NCI-H510A (cell line): ENCODE data around the gene OPTC.
"Not testable (repeated sequence)": the region's sequence is repeated elsewhere in the genome, so short reads cannot be mapped to it uniquely, and the experiment has no call there.

Source experiments
- DNase-seq: peaks from one replicate; lab custom pipeline; 2025; lab: John Stamatoyannopoulos, UW

OPTC gene

DNA sequence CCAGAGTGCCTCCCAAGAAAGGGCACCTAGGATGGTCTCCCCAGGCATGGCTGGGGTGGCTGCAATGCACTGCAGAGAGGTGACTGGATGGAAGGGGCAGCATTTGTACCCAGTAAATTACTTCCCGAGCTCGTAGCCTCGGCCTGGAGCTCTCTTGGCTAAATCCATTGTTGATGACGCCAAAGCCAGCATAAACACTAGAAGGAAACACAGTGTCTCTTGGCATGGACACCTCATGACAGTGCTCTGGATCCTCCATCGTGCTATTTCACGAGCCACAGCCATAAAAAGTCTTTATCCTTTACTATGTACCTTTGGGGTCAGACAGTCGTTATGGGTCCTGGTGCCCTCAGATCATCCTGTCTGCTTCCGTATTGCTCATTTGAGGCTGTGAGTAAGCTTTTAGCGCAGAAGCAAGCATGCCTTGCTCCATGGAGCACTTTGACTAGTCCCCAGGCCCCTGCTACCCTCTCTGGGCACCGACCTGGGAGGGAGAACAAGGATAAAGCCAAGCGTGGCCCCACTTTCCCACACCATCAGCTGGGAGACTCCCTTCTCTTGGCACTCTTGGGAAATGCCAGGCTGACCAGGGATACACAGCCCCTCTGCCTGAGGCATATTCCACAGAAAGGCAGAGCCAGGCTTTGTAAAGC is 28.7 kb upstream of the OPTC start:
- DNase-seq = no peak

- no peak for DNase-seq
Measured at GRCh38 chr1:203465948-203466347, 28.0 kb upstream of the OPTC start.

DNA sequence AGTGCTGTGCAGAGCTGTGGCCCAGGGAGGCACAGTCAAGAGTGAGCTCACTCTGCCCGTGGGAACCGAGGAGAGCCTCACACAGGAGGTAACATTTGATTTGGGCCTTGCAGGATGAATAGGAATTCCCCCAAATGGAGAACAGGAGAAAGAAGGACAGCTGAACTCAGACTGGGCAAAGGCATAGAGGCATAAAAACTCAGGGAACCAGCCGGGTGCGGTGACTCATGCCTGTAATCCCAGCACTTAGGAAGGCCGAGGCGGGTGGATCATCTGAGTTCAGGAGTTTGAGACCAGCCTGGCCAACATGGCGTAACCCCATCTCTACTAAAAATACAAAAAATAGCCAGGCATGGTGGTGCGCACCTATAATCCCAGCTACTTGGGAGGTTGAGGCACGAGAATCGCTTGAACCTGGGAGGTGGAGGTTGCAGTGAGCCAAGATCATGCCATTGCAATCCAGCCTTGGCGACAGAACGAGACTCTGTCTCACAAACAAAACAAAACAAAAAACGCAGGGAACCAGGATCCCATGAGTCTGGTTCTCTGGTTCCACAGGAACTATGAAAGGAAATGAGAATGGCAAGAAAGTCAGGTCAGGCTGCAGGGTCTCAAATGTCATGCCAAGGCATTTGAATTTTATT is 26.9 kb upstream of the OPTC start:
- DNase-seq = not testable (repeated sequence)

DNA sequence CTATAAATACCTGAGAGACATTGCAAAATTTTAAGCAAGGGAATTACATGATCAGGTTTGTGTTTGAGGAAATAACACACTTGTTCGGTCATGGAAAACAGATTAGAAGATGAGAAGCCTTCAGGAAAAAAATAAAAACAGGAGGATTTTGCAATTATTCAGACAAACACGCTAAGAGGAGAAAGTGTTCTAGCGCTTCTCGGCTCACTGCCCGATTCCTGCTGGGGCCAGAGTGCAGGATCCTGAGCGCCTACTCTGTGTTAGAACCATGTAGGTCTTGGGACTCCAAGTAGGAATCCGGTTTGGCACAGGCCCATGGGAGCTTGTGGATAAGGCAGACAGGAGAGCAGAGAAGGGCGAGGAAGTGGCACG is 26.4 kb upstream of the OPTC start:
- no peak for DNase-seq

- no peak for DNase-seq
Measured at GRCh38 chr1:203468326-203468725, 25.6 kb upstream of the OPTC start.

GRCh38 chr1:203470240-203470639 is 23.7 kb upstream of the OPTC start:
- DNase-seq = no peak

- DNase-seq = no peak
Measured at GRCh38 chr1:203471841-203472240, 22.1 kb upstream of the OPTC start.

- no peak for DNase-seq
Measured at GRCh38 chr1:203473281-203473680, 20.7 kb upstream of the OPTC start.

DNA sequence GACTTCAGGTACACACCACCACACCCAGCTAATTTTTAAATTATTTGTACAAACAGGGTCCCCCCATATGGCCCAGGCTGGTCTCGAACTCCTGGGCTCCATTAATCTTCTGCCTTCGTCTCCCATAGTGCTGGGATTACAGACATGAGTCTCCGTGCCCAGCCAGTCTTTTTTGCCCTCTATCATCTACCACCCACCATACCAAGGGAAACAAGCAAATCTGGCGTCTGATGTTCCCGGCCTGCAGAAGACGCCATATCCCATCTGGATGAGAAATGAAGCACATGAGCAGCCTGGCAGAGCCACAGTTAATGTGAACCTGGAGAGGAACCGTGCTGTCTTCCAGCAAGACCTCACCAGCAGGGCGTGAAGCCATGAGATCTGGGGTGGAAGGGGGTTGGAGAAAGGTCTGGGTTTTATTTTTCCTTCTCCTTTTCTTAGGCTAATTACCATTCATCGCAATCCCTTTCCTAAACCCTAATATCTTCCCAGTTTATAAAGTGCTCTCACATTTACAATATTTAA is 20.1 kb upstream of the OPTC start:
- DNase-seq = no peak

DNA sequence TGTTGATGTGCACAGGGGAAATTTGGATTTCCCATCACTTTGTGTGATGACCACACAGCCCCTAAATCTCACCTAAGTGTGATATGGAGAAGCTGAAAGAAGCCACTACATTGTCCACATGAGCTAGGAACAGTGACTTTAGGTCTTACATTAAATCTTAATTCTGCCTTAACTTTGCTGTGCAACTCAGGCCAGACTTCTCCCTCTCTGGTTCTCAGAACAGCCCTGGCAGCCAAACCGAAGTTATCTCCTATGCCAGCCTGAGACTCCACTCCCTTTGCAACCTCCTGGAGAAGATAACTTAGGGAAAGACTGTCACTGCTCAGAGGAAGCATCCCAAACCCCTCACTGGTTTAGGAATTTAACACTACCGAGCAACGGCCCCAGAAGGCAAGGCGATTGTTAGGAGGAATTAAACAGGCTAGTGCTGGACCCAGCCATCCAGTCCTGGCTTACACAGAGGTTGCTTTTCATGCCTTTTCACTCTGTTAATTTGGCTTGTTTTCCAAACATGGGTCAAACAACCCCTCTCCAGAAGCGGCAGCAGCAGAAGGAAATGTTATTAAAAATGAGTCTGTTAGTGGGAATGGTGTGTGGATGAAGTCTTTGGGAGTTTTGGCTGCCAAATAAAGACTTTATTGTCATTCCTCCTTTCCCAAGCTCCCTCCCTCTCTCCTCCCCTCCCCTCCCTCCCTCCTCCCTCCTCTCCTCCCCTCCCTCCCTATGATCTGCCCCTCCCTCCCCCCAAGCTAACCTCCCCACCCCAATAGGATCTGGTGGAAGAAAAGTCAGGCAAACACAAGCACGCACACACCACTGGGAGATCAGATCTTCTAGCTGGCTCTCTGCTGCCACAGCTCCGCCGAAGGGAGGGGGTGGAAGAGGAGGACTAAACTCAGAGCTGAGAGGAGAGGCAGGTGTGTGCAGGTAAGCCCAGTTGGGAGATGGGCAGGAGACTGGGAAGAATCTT is 18.7 kb upstream of the OPTC start, which contains the start of gene PRELP:
Gene PRELP (plus strand): TSS at position 795 of the 970 bp plus-strand sequence. CDS start 7,379 bp downstream, outside the sequence.
- peak; percentile 74 for DNase-seq

GRCh38 chr1:203476216-203476814 is 17.6 kb upstream of the OPTC start:
- no peak for DNase-seq

DNA sequence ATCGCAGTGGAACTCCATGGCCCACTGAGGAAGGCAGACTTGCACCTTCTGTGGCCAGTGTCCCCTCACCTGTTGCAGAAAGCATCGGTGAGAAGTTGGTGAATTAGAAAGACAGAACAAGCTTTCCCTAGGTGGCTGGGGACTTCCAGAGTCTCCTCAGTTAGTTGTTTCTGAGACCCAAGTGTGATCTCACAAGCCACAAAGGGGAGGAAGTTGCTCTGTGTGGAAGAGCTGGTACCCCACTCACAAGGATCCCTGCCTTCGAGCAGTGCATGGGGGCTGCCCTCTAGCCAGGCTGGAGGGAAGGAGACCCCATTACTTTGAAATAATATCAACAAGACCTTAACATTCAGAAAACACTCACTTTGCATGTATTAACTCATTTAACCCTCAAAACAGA is 16.2 kb upstream of the OPTC start:
- no peak for DNase-seq

- no peak for DNase-seq
Measured at GRCh38 chr1:203478231-203478630, 15.7 kb upstream of the OPTC start.

DNA sequence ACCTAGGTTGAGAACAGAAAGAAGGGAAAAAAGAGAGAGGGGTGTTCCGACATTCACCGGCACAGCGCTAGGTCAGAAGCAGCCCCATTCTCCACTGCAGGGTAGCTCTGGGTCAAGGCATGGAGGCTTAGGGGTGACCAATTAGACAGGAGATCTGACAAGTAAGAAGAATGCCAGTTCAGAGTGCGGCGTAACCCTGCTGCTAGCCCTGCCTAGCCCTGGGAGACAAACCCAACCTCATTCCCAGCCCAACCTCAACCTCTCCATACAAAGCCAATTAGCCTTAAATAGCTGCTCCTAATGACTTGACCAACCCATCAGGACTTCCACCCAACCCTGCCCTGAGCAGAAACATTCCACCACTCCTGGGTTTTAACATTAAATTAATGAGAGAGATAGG is 15.0 kb upstream of the OPTC start:
- no peak for DNase-seq

DNA sequence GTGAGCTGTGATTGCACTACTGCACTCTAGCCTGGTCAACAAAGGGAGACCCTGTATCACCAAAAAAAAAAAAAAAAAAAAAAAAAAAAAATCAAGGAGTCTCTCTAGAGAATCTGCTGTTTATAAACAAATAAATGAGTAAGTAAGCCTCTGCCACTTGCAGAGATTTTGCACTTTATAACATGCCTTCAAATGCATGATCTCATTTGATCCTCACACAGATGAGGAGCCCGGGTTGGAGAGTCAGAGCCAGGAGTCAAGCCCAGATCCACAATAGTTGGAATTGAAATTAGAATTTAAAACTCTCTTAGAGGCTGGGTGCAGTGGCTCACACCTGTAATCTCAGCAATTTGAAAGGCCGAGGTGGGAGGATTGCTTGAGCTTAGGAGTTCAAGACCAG is 14.3 kb upstream of the OPTC start:
- no peak for DNase-seq

GRCh38 chr1:203480084-203480483 is 13.9 kb upstream of the OPTC start:
- DNase-seq = no peak

DNA sequence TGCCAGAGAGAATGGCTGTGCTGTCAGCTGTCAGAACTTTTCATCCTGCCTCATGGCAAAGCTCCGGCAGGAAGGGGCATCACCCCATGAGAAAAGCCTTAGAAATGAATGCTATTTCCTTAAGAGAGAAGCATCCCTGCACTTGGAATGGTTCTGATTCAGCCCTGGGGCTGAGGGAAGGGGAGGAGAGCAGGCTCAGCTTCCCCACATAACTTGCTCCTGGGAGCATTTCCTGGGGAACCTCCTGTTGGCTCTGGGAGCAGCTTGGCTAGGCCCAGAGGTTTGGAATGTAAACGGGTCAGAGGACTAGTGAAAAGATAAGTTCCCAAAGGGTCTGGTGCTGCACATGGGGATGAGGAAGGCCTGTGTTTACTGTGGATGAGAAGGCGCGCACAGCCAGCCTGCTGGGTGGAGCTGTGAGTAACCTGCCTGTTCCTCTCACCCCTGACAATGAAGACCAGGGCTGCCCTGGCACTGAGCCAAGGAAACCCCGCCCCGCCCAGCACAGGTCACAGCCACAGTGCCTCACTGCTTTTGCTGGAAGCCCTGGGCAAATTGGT is 13.3 kb upstream of the OPTC start:
- DNase-seq = peak; percentile 63

- no peak for DNase-seq
Measured at GRCh38 chr1:203481196-203481595, 12.8 kb upstream of the OPTC start.

GRCh38 chr1:203486618-203487370 is 7.2 kb upstream of the OPTC start:
- DNase-seq = no peak

- DNase-seq = no peak
Measured at GRCh38 chr1:203488539-203488938, 5.4 kb upstream of the OPTC start.

DNA sequence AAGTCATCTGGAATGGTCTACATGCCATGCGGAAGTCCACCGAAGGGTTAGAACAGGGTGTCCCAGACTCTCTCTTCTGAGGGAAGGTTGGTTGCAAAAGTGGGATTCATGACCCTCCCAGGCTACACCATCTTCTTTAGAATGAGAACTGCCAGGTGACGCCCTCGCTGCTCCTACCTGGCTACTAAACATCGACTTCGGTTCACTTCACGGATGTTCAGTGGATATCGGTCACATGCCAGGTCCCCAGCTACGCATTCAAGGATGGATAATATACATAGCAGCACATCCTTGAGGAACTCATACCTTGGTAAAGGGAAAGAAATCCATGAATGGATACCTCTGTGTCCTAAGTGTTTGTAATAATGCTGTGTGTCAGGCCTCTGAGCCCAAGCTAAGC is 3.3 kb upstream of the OPTC start:
- DNase-seq = no peak
